HG02763 (cell line): ENCODE results near the gene RPL36.

ENCODE experiments used
- ATAC-seq: cut with Tn5 transposase; IDR thresholded peaks from one replicate; pipeline ENCODE4 v1.9.1; 2021; ENCODE audit warnings: mild to moderate bottlenecking, moderate library complexity; ENCODE audit not compliant: unreplicated experiment

The RPL36 gene

GRCh38 chr19:5673752-5674151, 16.3 kb upstream of the RPL36 start:
- no peak for ATAC-seq

GRCh38 chr19:5674714-5675113, 15.4 kb upstream of the RPL36 start:
- ATAC-seq: no peak

GRCh38 chr19:5676105-5676771, 13.9 kb upstream of the RPL36 start:
- no peak for ATAC-seq

GRCh38 chr19:5676772-5677105, 13.4 kb upstream of the RPL36 start:
- no peak for ATAC-seq

GRCh38 chr19:5677136-5677535, 13.0 kb upstream of the RPL36 start:
- ATAC-seq: no peak

GRCh38 chr19:5677580-5677979, 12.5 kb upstream of the RPL36 start:
- ATAC-seq: no peak

GRCh38 chr19:5678071-5678718, 11.9 kb upstream of the RPL36 start:
- ATAC-seq: no peak

GRCh38 chr19:5679289-5680083, 10.6 kb upstream of the RPL36 start:
- no peak for ATAC-seq

- ATAC-seq: no peak
Measured at GRCh38 chr19:5680084-5680436, 10.0 kb upstream of the RPL36 start.

- ATAC-seq: peak; percentile 88
Measured at GRCh38 chr19:5680437-5681368, 9.4 kb upstream of the RPL36 start, which contains the start of the genes HSD11B1L and MICOS13. HSD11B1L (plus strand) TSS chr19:5681027; CDS start chr19:5684833, 3,806 bp downstream. MICOS13 (minus strand) TSS chr19:5680516; CDS start chr19:5680486, 30 bp downstream.

- no peak for ATAC-seq
Measured at GRCh38 chr19:5681391-5682106, 8.5 kb upstream of the RPL36 start.

GRCh38 chr19:5682107-5682482, 8.0 kb upstream of the RPL36 start:
- no peak for ATAC-seq

- no peak for ATAC-seq
Measured at GRCh38 chr19:5683177-5683886, 6.8 kb upstream of the RPL36 start.

GRCh38 chr19:5684694-5685430, 5.2 kb upstream of the RPL36 start:
- no peak for ATAC-seq

GRCh38 chr19:5686326-5686646, 3.8 kb upstream of the RPL36 start:
- no peak for ATAC-seq

GRCh38 chr19:5686647-5687359, 3.3 kb upstream of the RPL36 start:
- ATAC-seq: peak; percentile 50

GRCh38 chr19:5687360-5688198, 2.5 kb upstream of the RPL36 start:
- ATAC-seq: no peak
